Activated T-cell treated with anti-CD3 and anti-CD28 coated beads, Interleukin-2, amount 50 U/mL, for 72 hours (primary cell): ENCODE results near the gene DISP3. TPM values are rescaled to one million over a fixed set of nuclear protein-coding genes. Genes with fewer than 3 reads are reported as not detected.

Experiments
- ATAC-seq, 2 donors: fragments of 150-1000 bp; cut with Tn5 transposase; replicated peaks in 1 of 2; 2 replicates each; pipeline ENCODE4 v1.10.0; 2021; ENCODE audit warnings: moderate library complexity in 2 of 2, mild to moderate bottlenecking in 1 of 2
- DNase-seq, 2 donors: peaks; one replicate each; pipeline ENCODE4 v3.0.0; 2021 to 2022; ENCODE audit warnings: mixed read lengths in 1 of 2
- H3K27ac Mint-ChIP-seq: one replicate; pipeline ENCODE4 v1.8.0; 2022; ENCODE audit warnings: mild to moderate bottlenecking, moderate library complexity, mixed read lengths
- H3K27me3 Mint-ChIP-seq: one replicate; pipeline ENCODE4 v1.8.0; 2022; ENCODE audit warnings: low read depth, mixed read lengths
- H3K36me3 Mint-ChIP-seq, 2 donors: one replicate each; pipeline ENCODE4 v1.8.0; 2022; ENCODE audit warnings: mixed read lengths in 2 of 2, mild to moderate bottlenecking in 1 of 2; ENCODE audit not compliant: insufficient read depth in 2 of 2
- H3K4me1 Mint-ChIP-seq: one replicate; pipeline ENCODE4 v1.8.0; 2022; ENCODE audit warnings: low read depth, mixed read lengths
- H3K4me3 Mint-ChIP-seq, 2 donors: one replicate each; pipeline ENCODE4 v1.8.0; 2022; ENCODE audit warnings: mild to moderate bottlenecking in 2 of 2, mixed read lengths in 2 of 2, moderate library complexity in 2 of 2
- H3K9me3 Mint-ChIP-seq, 2 donors: one replicate each; pipeline ENCODE4 v1.8.0; 2022; ENCODE audit warnings: mixed read lengths in 2 of 2
- total RNA-seq, 2 donors: library from RNA; stranded (reverse); gene quantifications; one replicate each; pipeline ENCODE4 v1.2.3, GENCODE V29; 2022

Gene DISP3
- total RNA-seq, 2 donors from 2014 or later: 0.42 to 0.46 TPM

GRCh38 chr1:11515368-11516300, 36.7 kb downstream of the DISP3 start:
- ATAC-seq (no peak), DNase-seq (no peak)
- H3K27ac Mint-ChIP-seq: no peak overlapping the region
- peaks cover 7 to 10% of the 10 kb centered on the region in 2 donors for H3K9me3 Mint-ChIP-seq
- H3K36me3 Mint-ChIP-seq: peaks cover 3% of the 10 kb centered on the region in 2 donors
- H3K4me1 Mint-ChIP-seq: no peaks in the 10 kb centered on the region
- H3K4me3 Mint-ChIP-seq: no peak overlapping the region
- H3K27me3 Mint-ChIP-seq: no peaks in the 10 kb centered on the region

- peaks cover 3% of the 10 kb centered on the region in 2 donors for H3K36me3 Mint-ChIP-seq
- H3K4me3 Mint-ChIP-seq: no peak overlapping the region
- H3K27ac Mint-ChIP-seq: no peak overlapping the region
- H3K4me1 Mint-ChIP-seq: no peaks in the 10 kb centered on the region
- ATAC-seq (no peak), DNase-seq (no peak)
- H3K27me3 Mint-ChIP-seq: no peaks in the 10 kb centered on the region
- H3K9me3 Mint-ChIP-seq: peaks cover 6 to 8% of the 10 kb centered on the region in 2 donors
Observed at GRCh38 chr1:11516961-11517635, 38.1 kb downstream of the DISP3 start.

GRCh38 chr1:11518016-11518701, 39.2 kb downstream of the DISP3 start:
- ATAC-seq (no peak), DNase-seq (no peak)
- no peaks in the 10 kb centered on the region for H3K36me3 Mint-ChIP-seq
- H3K9me3 Mint-ChIP-seq: peaks cover 0 to 2% of the 10 kb centered on the region in 2 donors
- H3K4me1 Mint-ChIP-seq: no peaks in the 10 kb centered on the region
- no peak overlapping the region for H3K4me3 Mint-ChIP-seq
- no peaks in the 10 kb centered on the region for H3K27me3 Mint-ChIP-seq
- no peak overlapping the region for H3K27ac Mint-ChIP-seq

- H3K9me3 Mint-ChIP-seq: no peaks in the 10 kb centered on the region
- H3K36me3 Mint-ChIP-seq: no peaks in the 10 kb centered on the region
- ATAC-seq: no peak
- no peak overlapping the region for H3K4me3 Mint-ChIP-seq
- no peaks in the 10 kb centered on the region for H3K4me1 Mint-ChIP-seq
- no peak for DNase-seq
- no peak overlapping the region for H3K27ac Mint-ChIP-seq
- no peaks in the 10 kb centered on the region for H3K27me3 Mint-ChIP-seq
Observed at GRCh38 chr1:11518791-11519628, 40.1 kb downstream of the DISP3 start.

- DNase-seq (no peak), ATAC-seq (no peak)
- Mint-ChIP-seq H3K9me3 (no peaks in the 10 kb centered on the region), H3K4me3 (no peak overlapping the region), H3K27ac (no peak overlapping the region), H3K4me1 (no peaks in the 10 kb centered on the region), H3K27me3 (no peaks in the 10 kb centered on the region), H3K36me3 (no peaks in the 10 kb centered on the region)
Observed at GRCh38 chr1:11519629-11520031, 40.7 kb downstream of the DISP3 start.

GRCh38 chr1:11520531-11521233, 41.7 kb downstream of the DISP3 start:
- ATAC-seq: no peak
- Mint-ChIP-seq H3K27ac (no peak overlapping the region), H3K4me1 (no peaks in the 10 kb centered on the region), H3K36me3 (no peaks in the 10 kb centered on the region), H3K9me3 (no peaks in the 10 kb centered on the region), H3K27me3 (no peaks in the 10 kb centered on the region), H3K4me3 (no peak overlapping the region)
- no peak for DNase-seq

- Mint-ChIP-seq H3K4me1 (no peaks in the 10 kb centered on the region), H3K36me3 (no peaks in the 10 kb centered on the region)
Observed at GRCh38 chr1:11521582-11522399, 42.8 kb downstream of the DISP3 start.

GRCh38 chr1:11522400-11523235, 43.7 kb downstream of the DISP3 start:
- no peaks in the 10 kb centered on the region for H3K36me3 Mint-ChIP-seq
- H3K4me3 Mint-ChIP-seq: no peak overlapping the region
- H3K27me3 Mint-ChIP-seq: no peaks in the 10 kb centered on the region
- no peaks in the 10 kb centered on the region for H3K4me1 Mint-ChIP-seq
- ATAC-seq (no peak), DNase-seq (no peak)
- H3K9me3 Mint-ChIP-seq: no peaks in the 10 kb centered on the region
- no peak overlapping the region for H3K27ac Mint-ChIP-seq

More at GRCh38 chr1:11521582-11522399, 42.8 kb downstream of the DISP3 start:
- Mint-ChIP-seq H3K4me3 (no peak overlapping the region), H3K27ac (no peak overlapping the region), H3K27me3 (no peaks in the 10 kb centered on the region), H3K9me3 (no peaks in the 10 kb centered on the region)
- DNase-seq (no peak), ATAC-seq (no peak)

- no peaks in the 10 kb centered on the region for H3K4me1 Mint-ChIP-seq
- H3K4me3 Mint-ChIP-seq: no peak overlapping the region
- no peaks in the 10 kb centered on the region for H3K36me3 Mint-ChIP-seq
- no peaks in the 10 kb centered on the region for H3K9me3 Mint-ChIP-seq
- H3K27me3 Mint-ChIP-seq: no peaks in the 10 kb centered on the region
- H3K27ac Mint-ChIP-seq: no peak overlapping the region
- DNase-seq: no peak
- ATAC-seq: no peak
Observed at GRCh38 chr1:11523261-11523660, 44.3 kb downstream of the DISP3 start.

GRCh38 chr1:11523746-11524464, 45.0 kb downstream of the DISP3 start:
- no peaks in the 10 kb centered on the region for H3K36me3 Mint-ChIP-seq
- no peaks in the 10 kb centered on the region for H3K27me3 Mint-ChIP-seq
- H3K4me1 Mint-ChIP-seq: no peaks in the 10 kb centered on the region
- H3K27ac Mint-ChIP-seq: no peak overlapping the region
- ATAC-seq: no peak
- no peaks in the 10 kb centered on the region for H3K9me3 Mint-ChIP-seq
- no peak overlapping the region for H3K4me3 Mint-ChIP-seq
- DNase-seq: no peak
